ENCODE measurements around the gene CSPG4.
A peak's percentile ranks its signal among the peaks of the same experiment; 100 is the strongest.

CSPG4 gene

GRCh38 chr15:75653347-75653913, 59.2 kb downstream of the CSPG4 start:
- DNase-seq (ENCODE audit: extremely low read depth, low read depth), result no peak
- TF ChIP-seq CTCF (IDR thresholded peaks at IDR 0.05; ENCODE audit: low read depth, low read length, missing control alignments), result no peak

GRCh38 chr15:75651810-75652543, 60.7 kb downstream of the CSPG4 start:
- no peak for TF ChIP-seq CTCF (IDR thresholded peaks at IDR 0.05; ENCODE audit: low read depth, low read length, missing control alignments)
- H3K4me3 ChIP-seq (replicated peaks; ENCODE audit: low read depth, low read length), result peak overlapping the region; percentile 46
- DNase-seq (ENCODE audit: extremely low read depth, low read depth), result no peak

More at GRCh38 chr15:75653347-75653913, 59.2 kb downstream of the CSPG4 start:
- H3K4me3 ChIP-seq (replicated peaks; ENCODE audit: low read depth, low read length), result no peak overlapping the region

GRCh38 chr15:75650908-75651809, 61.5 kb downstream of the CSPG4 start:
- peak overlapping the region; percentile 46 for H3K4me3 ChIP-seq (replicated peaks; ENCODE audit: low read depth, low read length)
- TF ChIP-seq CTCF (IDR thresholded peaks at IDR 0.05; ENCODE audit: low read depth, low read length, missing control alignments), result no peak

GRCh38 chr15:75649848-75650247, 62.8 kb downstream of the CSPG4 start:
- peak overlapping the region; percentile 61 for H3K4me3 ChIP-seq (replicated peaks; ENCODE audit: low read depth, low read length)
- no peak for TF ChIP-seq CTCF (IDR thresholded peaks at IDR 0.05; ENCODE audit: low read depth, low read length, missing control alignments)

More at GRCh38 chr15:75650908-75651809, 61.5 kb downstream of the CSPG4 start:
- DNase-seq (ENCODE audit: extremely low read depth, low read depth), result no peak

GRCh38 chr15:75649045-75649761, 63.4 kb downstream of the CSPG4 start:
- peak overlapping the region; percentile 61 for H3K4me3 ChIP-seq (replicated peaks; ENCODE audit: low read depth, low read length)
- TF ChIP-seq CTCF (IDR thresholded peaks at IDR 0.05; ENCODE audit: low read depth, low read length, missing control alignments), result no peak
- DNase-seq (ENCODE audit: extremely low read depth, low read depth), result no peak

More at GRCh38 chr15:75649848-75650247, 62.8 kb downstream of the CSPG4 start:
- DNase-seq (ENCODE audit: extremely low read depth, low read depth), result no peak
